GOT3 (cell line): Measurements from ENCODE around the gene PPM1H.
"Not testable (repeated sequence)": the region's sequence is repeated elsewhere in the genome, so short reads cannot be mapped to it uniquely, and the experiment has no call there.

Source experiments
- DNase-seq: peaks from one replicate; lab custom pipeline; 2025; ENCODE audit warnings: mixed read lengths; lab: John Stamatoyannopoulos, UW

PPM1H gene, protein sequence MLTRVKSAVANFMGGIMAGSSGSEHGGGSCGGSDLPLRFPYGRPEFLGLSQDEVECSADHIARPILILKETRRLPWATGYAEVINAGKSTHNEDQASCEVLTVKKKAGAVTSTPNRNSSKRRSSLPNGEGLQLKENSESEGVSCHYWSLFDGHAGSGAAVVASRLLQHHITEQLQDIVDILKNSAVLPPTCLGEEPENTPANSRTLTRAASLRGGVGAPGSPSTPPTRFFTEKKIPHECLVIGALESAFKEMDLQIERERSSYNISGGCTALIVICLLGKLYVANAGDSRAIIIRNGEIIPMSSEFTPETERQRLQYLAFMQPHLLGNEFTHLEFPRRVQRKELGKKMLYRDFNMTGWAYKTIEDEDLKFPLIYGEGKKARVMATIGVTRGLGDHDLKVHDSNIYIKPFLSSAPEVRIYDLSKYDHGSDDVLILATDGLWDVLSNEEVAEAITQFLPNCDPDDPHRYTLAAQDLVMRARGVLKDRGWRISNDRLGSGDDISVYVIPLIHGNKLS

DNA sequence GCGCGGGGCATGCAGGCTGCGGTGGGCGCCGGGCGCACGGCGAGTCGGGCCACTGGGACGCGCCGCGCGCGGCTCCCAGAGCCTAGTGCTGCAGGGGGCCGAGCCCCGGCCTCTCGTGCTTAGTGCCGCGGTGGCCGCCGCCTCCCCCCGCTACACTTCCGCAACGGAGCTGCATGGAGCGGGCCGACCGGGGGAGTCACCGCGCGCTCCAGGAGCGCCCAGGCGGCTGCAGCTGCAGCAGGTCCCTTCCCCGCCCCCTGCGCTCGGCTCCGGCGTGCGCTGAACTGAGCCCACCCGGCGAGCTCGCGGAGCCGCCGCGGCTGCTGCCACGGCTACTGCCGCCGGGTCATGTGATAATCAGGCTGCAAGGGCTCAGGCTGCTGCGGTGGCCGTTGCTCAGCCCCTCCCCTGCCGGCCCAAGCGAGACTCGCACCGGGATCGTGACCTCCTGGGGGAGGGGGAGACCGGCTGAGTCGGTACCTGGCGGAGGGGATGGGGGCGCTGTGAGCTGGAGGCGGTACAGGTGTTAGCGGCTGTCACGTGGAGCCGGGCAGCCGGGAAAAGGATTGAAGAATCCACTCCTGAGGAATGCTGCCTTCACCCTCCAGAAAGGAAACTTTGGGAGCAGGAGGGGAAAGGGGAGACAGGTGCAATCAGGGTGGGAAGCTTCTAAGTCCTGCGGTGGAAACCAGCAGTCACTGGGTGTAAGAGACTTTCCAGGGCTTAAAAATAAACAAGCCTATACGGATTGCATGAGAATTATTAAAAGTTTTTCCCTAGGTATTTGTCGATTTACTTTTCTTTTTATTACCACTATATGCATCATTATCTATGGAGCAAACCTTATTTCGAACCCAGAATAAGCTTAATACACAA is at the start of gene PPM1H:
Gene PPM1H (minus strand): TSS at position 352 of the 876 bp plus-strand sequence. CDS start 414 bp downstream, outside the sequence.
- DNase-seq, result no peak

DNA sequence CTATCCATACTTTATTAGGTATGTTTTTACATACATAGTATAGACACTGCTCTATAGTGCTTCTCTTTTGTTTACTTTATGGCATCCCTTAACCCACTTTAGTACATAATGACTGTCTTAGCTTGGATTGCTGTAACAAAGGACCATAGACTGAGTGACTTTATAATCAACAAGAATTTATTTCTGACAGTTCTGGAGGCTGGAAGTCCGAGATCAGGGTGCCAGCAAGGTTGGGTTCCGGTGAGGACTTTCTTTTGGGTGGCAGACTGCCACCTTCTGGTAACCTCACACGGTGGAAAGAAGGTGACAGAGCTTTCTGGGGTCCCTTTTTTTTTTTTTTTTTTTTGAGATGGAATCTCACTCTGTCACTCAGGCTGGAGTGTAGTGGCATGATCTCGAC is 48.6 kb upstream of the PPM1H start:
- DNase-seq, result no peak

GRCh38 chr12:62978768-62979167 is 43.8 kb upstream of the PPM1H start:
- no peak for DNase-seq

- DNase-seq, result no peak
Measured at GRCh38 chr12:62977883-62978282, 42.9 kb upstream of the PPM1H start.

- DNase-seq, result no peak
Measured at GRCh38 chr12:62977418-62977817, 42.5 kb upstream of the PPM1H start.

GRCh38 chr12:62976110-62976662 is 41.2 kb upstream of the PPM1H start:
- DNase-seq, result no peak

GRCh38 chr12:62971769-62972525 is 37.0 kb upstream of the PPM1H start:
- DNase-seq, result no peak

DNA sequence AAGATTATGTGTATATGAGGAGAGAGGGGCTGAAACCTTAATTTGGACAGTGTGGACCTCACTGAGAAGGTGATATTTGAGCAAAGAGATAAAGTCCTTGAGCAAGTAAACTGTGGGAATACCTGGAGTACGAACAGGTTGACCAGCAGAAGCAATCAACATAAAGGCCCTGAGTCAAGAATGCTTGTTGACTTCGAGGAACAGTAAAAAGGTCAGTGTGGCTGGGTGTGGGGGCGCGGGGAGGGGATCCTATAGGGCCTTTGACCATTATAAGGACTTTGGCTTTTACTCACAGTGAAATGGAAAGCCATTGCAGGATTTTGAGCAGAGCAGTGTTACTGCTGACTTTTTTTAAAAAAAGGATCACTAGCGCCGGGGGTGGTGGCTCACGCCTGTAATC is 34.7 kb upstream of the PPM1H start:
- DNase-seq, result no peak

DNA sequence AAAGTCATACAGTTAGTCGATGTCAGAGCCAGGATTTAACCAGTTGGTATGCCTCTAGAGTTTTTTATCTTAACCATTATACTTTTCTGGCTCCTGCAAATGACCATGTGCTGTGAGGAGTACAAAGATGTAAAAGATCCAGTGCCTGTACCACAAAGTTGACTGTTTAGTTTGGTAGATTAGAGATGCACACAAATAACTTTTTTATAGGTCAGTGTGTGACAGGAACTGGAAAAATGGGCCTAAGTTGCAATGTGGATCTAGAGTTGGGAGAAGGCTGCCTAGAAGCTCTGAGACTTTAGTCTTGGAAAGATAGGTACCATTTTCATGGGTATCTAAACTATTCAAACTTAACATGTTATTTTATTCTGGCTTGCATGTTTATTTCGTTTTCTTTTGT is 32.8 kb upstream of the PPM1H start:
- no peak for DNase-seq

DNA sequence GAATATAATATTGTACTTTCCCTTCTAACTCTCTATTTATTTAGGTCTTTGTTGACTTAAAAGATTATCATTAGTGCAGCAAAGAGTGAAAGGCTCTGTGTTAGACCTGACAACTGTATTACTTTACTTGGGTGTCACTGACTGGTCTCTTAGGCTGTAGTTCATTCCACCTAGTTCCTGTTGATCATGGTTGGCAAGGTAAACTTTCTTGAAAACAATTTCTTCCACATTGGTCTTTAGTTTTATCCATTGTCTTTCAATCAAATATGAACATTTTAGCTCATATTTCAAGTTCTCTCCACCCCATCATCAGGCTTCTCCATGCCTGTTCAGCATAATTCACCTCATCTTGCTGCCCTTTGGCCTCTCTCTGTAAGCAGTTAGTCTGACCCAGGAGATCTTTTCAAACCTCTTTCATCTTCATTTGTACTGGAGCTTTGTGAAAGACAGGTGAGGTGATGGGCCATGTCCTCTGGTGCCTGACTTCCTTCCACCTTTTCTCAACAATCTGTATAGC is 32.1 kb upstream of the PPM1H start:
- DNase-seq, result no peak

DNA sequence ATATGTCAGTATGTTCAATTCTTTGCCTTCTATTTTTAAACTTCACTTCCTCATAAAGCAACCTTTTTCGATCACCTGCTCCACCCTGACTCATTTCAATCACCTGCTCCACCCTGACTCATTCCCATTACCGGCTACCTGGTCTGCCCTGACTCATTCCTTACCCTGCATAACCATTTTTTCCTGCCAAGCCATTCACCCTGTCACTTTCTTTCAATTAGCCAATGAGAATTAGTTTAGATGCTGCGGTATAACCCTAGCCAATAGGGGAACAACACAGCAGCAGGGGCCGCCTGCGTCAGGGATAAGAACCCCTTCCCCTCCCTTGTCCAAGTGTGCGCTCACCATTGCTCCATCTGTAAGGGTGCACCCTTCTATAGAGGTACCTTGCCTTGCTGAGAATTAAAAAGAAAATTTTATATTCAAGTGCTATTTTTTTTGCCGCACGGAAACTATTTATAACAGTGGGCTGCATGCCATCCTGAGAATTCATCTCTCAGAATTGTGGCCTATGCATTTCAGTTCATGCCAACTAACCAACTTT is 31.6 kb upstream of the PPM1H start:
- not testable (repeated sequence) for DNase-seq

DNA sequence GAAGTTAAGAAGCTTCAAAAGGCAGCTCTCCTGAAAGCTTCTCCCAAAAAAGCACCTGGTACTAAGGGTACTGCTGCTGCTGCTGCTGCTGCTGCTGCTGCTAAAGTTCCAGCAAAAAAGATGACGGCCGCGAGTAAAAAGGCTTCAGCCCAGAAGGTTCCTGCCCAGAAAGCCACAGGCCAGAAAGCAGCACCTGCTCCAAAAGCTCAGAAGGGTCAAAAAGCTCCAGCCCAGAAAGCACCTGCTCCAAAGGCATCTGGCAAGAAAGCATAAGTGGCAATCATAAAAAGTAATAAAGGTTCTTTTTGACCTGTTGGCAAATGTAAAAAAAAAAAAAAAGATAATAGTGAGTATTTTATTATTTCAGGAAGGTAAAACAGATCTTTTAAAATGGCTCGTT is 30.8 kb upstream of the PPM1H start:
- not testable (repeated sequence) for DNase-seq

GRCh38 chr12:62965242-62965641 is 30.3 kb upstream of the PPM1H start:
- not testable (repeated sequence) for DNase-seq

- DNase-seq, result no peak
Measured at GRCh38 chr12:62963486-62964041, 28.6 kb upstream of the PPM1H start.

- no peak for DNase-seq
Measured at GRCh38 chr12:62960324-62960723, 25.4 kb upstream of the PPM1H start.

DNA sequence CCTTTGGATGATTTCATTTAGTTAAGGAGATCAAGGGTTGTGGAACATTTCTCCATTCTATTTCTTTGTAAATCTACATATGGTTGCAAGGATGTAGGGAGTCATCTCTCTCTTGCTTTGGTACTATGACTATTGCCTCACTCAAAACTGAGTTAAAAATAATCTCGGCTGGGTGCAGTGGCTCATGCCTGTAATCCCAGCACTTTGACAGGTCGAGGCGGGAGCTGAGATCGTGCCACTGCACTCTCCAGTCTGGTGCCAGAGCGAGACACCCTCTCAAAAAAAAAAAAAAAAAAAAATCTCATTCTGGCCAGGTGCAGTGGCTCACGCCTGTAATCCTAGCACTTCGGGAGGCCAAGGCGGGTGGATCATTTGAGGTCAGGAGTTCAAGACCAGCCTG is 24.8 kb upstream of the PPM1H start:
- DNase-seq, result no peak

- no peak for DNase-seq
Measured at GRCh38 chr12:62957233-62957953, 22.4 kb upstream of the PPM1H start.

DNA sequence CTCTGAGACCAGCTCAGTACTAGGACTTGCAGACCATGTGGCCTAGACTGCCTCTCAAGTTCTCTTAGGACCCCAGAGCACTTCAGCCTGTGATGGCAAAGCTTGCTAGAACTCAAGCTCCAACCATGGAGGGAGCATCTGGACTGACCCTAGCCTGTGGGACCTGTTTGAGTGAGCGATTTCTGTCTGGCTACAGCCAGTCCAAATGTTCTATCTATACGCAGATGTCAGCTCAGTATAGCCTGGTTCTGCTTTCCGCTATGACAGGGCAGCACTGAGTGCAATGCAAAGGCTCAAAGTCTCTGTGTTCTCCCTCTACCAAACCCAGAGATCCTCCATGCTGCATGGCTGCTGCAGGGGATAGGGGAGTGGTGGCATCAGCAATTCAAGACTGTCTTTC is 20.7 kb upstream of the PPM1H start:
- no peak for DNase-seq

DNA sequence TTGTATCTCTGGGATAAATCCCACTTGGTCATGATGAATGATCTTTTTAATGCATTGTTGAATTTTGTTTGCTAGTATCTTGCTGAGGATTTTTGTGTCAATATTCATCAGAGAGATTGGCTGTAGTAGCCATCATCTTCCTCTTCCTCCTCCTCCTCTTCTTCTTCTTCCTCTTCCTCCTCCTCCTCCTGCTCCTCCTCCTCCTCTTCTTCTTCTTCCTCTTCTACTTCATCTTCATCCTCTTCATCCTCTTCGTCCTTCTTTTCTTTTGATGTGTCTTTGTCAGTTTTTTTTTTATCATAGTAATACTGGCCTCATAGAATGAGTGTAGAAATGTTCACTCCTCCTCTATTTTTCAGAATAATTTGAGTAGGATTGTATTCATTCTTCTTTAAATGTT is 15.4 kb upstream of the PPM1H start:
- DNase-seq, result no peak

DNA sequence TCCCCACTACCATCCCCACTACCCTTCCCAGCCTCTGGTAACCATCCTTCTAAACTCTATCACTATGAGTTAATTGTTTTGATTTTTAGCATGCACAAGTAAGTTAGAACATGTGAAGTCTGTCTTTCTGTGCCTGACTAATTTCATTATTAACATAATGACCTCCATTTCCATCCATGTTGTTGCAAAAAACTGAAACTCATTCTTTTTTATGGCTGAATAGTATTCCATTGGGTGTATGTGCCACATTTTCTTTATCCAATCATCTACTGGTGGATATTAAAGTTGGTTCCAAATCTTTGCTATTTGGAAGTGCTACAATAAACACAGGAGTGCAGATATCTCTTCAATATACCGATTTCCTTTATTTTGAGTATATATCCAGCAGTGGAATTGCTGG is 13.2 kb upstream of the PPM1H start:
- DNase-seq, result no peak
